Astrocyte of the hippocampus (primary cell): ENCODE measurements around the gene ANKRD13B.
"Not testable (repeated sequence)": the region's sequence is repeated elsewhere in the genome, so short reads cannot be mapped to it uniquely, and the experiment has no call there.

ENCODE experiments used
- DNase-seq: peaks from one replicate; pipeline ENCODE4 v3.0.0; 2011; ENCODE audit warnings: low read depth, low spot score

Gene ANKRD13B

DNA sequence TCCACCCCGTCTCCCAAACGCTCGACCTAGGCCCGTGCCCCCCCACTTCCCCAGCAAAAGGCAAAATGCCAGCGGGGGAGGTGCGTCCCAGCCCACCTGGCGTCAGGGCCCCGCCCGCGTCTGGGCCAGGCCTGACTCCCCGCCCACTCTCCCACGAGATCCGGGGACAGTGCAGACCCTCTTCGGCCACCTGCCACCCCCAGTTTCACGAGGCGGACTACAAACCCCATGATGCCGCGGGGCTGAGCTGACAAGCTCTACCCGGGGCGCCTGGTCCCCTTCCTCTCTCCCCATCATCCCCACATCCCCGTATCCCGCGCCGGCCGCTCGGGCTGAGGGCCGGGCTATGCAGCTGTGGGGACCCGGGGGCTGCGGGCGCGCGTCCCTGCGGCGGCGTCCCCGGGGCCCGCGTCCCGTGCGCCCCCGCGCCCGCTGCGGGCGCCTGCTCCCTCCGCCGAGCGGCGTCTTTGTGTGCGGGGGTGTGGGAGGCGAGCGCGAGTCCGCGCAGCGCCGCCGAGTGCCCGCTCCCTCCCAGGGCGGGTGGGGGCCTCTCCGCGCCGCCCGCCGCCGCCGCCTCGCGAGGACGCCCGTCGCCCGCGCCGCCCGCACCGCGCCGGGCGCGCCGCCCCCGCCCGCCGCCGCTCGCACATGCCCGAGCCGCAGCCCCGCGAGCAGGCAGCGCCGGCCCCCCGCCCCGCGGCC, at the start of gene ANKRD13B:
TSS of gene ANKRD13B (plus strand) at position 283 of the 702 bp plus-strand sequence. CDS start 490 bp downstream, outside the sequence.
- DNase-seq, result peak; percentile 64

DNA sequence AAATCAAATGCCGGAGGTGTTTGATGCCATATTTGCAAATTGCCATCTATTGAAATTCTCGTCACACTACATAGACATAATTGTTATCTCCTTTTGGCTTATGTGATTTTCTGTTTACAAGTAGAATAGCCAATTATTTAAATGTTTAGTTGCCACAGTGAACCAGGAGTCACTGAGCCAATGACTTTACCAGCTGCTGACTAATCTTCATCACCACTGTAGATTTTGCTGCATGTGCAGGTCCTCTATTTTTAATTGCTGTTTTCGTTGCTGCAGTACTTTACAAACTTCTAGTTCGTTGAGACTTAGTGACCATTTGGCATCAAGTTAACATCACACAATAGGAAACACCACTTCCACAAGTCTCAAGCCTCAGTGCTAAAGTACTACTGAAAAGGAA, 48.9 kb upstream of the ANKRD13B start:
- DNase-seq, result no peak

DNA sequence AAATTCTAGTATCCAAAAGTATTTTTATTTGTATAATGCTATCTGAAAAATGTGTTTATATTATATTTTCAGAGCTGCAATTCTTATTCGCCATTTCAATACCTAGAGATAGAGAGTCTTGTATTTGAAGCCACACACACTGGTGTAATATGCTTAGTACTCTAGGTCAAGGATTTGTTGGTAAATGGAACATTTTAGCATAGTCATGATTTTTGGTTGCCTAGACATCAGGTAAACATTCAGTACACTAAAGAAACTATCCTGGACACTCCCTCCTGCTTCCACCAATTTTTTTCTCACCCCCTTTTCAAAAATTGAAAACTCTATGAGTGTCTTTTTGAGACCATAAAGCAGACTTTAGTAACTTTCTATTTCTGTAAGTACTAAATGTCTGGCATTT, 46.8 kb upstream of the ANKRD13B start:
- no peak for DNase-seq

DNA sequence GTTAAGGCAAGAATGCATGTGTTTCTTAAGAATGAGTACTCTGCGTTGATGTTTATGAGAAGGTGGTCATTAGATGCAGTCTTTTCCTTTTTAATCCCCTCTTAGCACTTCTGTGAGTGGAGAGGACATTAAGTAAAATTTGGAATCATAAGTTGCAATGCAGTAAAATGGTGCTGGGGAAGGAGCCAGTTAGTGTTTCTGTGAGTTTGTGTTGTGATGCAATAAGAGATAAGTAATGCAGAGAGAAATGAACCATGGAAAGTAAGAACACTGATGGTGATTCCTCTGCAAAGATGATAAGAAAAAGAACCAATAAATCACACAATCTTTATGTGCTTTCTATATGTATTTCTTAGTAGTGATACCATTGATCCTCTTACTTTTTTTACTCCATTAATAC, 46.1 kb upstream of the ANKRD13B start:
- no peak for DNase-seq

DNA sequence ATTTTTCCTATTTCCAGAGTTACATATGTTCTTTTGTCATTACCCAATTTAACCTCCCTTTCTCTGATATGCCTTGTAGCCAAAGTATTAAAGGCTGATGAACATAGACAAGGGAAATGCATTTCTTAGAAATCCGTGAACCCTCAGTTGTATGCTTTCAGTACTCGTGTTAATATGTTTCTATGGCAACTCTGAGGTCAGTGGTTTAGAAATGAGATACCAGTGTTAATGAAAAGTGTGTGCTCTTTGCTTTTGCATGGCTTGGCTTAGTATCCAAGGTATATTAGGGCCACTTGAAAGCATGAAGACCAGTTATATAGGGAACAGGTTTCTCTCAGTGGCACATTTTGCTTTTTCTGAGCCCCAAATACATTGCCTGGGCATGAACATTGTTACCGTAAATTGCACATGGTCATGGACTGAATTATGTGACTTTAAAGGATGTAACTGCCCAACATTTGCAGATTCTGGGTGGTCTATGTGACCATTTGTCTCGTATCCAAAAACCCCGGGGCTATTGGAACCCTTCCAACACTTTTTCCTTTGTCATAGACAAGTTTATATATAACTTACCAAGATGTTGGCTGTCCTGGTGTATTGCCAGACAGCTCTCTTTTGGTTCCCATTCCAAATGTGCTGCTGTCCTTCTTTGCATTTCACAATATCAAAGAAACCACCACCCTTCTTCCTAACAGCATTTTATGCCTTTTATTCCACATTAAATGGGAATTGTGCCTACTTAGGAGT, 43.6 kb upstream of the ANKRD13B start:
- DNase-seq, result peak; percentile 58

DNA sequence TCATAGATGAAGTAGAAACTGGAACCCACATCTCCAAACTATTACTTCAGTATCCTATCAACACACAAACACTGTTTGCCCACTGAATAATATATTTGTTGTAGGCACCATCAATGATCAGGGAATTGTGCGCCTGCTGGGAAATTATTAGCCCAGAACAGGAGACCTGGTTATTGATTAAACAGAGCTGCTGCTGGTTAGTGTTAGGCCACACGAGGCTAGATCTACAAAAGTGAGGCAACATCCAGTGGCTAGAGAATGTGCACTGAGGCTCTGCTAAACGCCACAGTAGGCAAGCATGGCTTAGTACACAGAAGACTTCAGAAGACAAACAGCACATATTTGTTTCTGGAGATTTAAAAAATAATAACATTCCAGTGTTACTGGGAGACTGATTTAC, 37.1 kb upstream of the ANKRD13B start:
- no peak for DNase-seq

DNA sequence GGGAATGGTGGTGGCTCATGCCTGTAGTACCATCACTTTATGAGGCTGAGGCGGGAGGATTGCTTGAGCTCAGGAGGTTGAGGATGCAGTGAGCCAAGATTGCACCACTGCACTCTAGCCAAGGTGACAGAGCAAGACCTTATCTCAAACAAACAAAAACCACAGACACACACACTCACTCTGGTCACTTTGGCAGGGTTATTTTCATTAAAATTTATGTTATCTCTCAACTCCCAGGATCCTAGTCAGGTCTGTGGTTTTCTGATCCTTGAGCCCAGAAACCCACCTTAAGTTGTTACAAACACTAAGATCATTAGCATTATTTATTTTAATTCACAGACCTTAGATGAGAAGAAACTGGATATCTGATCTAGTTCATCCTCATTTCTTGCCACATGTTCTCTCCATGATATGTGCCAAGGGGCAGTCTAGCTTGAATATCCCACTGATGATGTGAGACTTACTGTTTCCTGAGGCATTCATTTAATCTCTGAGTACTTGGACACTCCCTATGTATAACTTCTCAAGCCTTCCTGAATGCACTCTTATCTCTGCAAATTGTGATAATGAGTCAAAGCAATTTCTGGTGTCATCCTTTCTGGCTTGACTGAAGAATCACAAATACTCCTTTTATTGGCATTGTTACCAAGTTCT, 35.7 kb upstream of the ANKRD13B start:
- DNase-seq, result no peak

DNA sequence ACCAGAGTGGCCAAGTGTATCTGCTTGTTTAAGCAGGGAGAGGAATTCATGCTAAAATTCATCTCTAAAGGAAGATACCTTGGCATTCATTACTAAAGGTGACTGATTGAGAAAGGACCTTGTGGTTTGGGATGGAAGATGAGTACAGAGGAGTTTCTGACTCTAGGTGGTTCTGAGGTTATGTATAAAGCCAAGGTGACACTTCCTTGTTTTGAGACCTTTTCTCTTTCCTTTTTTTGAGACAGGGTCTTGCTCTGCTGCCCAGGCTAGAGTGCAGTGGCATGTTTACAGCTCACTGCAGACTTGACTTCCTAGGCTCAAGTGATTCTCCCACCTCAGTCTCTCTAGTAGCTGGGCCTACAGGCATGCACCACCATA, 35.2 kb upstream of the ANKRD13B start:
- DNase-seq, result no peak

DNA sequence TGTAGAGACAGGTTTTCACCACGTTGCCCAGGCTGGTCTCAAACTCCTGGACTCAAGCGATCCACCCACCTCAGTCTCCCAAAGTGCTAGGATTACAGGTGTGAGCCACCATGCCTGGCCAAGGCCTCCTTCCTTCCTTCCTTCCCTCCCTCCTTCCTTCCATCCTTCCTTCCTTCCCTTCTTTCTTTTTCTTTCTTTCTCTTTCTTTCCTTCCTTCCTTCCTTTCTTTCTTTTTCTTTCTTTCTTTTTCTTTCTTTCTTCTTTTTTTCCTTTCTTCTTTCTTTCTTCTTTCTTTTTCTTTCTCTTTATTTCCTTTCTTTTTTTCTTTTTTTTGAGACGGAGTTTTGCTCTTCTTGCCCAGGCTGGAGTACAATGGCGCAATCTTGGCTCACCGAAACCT, 34.8 kb upstream of the ANKRD13B start:
- not testable (repeated sequence) for DNase-seq

DNA sequence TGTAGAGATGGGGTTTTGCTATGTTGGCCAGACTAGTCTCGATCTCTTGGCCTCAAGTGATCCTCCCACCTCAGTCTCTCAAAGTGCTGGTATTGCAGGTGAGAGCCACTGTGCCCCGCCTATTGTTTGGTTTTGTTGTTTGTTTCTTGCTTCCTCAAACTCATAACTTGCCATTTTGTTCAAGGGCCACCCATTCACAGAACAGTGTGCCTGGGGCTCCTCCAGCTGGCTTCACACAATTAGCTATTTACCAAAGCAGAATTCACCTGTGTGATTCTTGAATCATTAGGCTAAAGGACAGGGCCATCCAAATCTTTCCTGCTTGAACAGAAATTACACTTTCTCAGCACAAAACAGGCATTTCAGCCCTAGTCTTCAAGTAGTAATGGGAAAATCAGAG, 33.3 kb upstream of the ANKRD13B start:
- no peak for DNase-seq

DNA sequence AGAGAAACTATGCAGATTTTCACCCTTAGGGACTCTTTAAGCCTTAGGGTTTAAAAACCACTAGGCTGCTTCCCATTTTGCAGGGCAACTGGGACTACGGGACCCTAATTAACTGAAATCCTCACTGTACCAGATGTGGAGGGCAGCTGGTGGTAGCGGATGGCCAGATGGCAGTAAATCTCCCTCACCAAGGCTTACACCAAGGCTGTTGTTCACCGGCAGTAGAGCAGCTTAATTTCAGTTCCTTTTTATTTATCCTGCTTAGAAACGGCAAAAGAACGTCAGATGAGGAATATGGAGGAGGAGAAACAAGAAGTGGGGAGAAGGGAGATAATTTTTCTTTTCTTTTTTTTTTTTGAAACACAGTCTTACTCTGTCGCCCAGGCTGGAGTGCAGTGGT, 32.6 kb upstream of the ANKRD13B start:
- DNase-seq, result no peak

DNA sequence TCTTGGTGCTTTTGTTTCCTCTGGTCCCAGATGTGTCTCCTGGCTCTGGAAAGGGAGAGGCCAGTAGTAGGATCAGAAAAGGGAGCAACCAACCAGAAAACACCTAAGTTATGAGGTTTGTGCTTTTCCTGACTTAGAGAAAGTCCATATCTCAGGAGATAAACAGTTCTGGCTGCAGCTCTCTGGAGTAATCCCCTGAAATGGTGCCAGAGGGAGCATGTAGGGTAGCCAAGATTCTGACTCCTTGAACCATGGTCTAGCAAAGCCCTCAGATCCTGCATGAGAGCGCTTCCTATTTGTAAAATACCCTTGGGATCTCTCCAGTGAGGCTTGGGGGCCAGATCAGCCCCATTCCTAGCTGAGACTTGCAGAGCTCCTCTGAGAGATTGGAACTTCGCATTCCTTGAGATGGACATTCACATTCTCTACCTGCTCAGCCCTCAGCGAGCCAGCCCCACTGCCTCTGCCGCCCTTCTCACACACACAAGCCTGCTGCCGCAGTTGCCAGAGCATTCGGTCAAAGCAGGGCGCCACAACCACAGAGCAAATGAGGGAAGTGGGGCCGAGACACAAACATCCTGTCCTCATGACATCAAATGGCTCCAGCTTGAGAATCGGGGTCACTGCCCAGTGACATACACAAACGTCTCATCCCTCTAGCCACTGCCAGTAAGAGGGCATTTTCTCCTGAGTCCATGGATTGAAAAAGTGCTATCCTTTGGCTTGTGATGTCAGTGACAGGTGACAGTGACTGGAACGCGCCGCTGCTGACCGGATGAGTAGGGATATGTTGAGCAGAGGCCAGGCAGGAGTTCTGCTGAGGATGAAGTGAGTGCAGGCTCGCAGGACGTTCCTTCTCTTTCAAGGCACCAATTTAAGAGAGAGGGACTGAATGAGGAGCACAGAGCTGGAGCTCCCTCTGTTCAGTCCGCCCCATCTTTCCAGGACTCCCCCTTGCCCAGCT, 31.1 kb upstream of the ANKRD13B start:
- DNase-seq, result no peak

DNA sequence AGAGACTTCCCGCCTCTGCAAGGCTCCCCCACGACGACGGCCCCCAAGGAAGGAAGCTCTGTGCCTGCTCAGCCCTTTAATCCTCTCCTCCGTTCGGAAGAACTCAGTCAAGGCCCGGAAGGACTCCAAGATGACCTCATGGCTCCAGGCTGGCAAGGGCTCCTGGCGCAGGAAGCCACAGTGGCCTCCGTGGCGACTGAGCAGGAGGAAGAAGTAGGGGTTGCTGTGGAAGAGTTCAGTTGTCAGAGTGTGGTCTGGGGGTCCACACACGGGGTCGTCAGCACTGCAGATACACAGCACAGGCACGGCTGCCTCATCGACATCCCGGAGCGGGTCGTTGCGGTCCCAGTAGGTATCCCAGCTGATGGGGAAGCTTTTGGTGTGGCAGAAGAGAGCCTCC, 30.3 kb upstream of the ANKRD13B start:
- DNase-seq, result no peak

DNA sequence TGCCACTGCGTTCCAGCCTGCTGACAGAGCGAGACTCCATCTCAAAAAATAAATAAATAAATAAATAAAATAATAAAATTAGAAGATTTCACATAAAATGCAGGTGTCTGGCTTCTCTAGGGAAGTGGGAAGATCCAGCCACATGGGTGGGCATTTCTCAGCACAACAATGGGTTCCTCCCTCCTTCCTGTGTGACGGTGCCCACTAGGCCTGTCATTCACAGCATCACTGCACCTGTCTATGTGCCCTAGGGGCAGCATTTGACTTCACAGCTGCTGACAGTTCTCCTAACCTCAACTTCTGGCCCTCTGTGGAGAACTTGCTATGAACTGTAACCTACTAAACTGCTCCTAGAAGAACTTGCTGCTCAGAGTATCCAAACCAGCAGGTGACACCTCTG, 29.1 kb upstream of the ANKRD13B start:
- no peak for DNase-seq

DNA sequence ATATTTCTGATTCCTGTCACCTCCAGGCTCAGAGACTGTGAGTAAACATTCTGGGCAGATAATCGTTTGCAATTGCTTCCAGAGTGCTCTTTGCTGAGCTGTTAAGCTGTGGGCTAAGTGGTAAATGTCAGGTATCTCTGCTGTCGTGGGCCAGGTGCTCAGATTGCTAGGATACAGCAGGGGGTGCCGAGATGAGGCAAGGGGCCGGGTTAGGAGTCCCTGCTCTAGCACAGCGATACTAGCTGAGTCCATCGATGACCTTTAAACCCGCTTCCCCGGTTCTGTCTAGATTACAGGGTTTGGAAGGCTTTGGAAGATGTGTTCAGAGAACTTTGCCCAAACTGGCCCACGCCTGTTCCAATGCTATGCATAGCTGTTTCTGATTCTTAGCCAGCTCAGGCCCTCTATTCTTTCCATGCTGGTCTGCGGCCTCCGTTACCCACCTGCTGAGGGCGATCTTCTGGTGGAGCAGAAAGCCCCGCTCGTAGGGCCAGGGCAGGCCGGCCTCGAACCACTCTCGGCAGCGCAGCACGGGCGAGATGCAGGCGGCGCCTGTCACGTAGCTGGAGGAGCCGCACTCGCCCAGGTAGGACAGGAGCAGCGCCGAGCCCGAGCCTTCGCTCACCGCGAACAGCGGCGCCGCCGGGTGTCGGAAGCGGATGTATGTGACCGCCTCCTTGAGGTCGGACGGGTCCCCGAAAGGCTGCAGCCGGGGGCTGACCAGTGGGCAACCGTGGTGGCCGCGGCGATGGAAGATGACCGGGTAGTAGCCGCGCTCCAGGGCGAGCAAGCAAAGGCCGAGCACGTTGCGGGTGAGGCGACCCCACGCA, 27.1 kb upstream of the ANKRD13B start:
- peak; percentile 41 for DNase-seq

DNA sequence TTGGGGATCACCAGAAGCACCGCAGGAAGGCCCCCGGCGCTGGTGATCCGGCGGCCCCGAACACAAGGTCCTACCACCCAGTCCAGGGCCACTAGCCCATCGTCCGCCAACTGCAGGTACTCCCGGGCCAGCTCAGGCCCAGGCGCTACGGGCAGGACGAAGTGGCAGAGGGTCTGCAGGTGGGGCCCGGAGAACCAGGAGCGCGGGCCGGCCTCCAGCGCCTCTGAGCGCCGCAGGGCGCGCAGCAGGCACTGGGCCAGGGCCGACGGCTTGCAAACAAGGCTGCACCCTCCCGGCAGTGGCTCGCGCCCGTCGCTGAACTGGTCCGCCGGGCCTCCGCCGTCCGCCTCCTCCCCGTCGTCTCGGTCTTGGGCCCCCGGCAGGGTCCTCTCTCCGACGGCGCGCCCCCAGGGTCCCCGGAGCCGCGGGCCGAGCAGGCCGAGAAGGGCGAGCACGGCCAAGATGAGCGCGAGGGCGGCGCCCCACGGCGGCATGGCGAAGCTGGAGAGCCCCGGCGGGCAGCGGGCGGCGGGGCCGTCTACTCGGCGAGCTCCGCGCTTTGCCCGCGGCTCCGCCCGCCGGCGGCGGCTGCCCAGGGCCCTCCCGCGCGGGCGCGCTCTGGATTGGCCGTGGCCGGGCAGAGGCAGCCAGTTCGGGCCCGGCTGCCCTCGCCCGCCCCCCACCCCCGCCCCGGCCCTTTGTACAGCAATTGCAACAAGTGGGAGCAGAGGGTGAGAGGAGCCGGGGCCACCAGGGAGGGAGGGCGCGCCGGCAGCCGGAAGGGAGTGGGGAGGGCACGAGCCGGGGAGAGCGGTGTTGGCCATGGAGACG, 26.2 kb upstream of the ANKRD13B start, which contains the start of gene ABHD15:
TSS of gene ABHD15 (minus strand) at position 565 of the 831 bp plus-strand sequence. CDS start at position 494, 71 bp downstream.
- peak; percentile 90 for DNase-seq

DNA sequence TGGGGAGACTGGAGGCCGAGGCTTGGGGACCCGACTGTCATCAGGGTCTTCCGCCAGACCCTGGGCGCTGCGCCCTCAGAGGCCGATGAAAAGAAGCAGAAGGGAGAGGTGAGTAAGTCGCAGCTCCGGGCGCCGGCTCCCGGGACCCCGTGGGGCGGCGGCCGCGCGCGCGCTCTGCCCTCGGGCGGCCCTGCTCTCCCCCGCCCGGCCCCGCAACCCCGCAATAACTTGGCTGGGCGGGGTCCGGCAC, 25.7 kb upstream of the ANKRD13B start:
- no peak for DNase-seq

DNA sequence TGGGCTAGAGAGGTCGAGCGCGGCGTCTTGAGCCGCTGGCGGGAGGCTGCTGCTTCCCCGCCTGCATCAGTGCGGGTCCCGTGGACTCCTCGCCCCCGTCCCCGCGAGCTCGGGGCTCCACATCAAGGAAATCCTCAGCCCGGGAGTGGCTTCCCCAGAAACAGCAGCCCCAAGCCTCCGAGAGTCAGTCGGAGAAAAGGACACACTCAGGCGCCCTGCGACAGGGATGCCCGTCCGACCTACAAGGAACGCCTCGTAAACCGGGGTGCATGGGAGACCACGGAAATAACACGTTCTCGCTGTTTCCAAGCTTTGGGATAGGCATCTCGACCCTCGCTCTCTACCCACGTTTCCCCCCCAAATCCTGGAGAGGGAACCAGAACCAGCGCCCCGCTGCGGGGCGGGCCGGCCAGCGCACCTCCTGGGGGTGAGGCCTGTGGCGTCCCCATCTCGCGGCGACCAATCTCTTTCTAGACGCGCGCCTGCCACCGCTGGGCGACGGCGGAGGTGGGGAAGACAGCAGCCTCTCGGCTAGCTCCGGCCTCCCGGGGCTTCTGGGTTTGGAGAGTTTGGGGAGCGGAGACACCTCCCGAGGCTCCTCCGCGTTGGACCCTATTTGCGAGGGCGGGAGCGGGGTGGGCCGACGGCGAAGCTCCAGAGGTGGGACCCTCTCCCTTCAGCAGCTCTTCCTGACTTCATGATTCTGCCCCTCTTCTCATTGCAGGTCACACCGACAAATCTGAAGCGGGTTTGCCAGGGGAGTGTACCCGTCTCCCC, 25.2 kb upstream of the ANKRD13B start:
- DNase-seq, result peak; percentile 71
